ENCODE data around the gene SART3.

Gene SART3

GRCh38 chr12:108560752-108561719 is at the start of gene SART3:
Gene SART3 (minus strand): TSS chr12:108561173. CDS start chr12:108561154, 19 bp downstream.
- peak; percentile 58 to 76 (median 69) for DNase-seq (ENCODE audit: low read depth in 3 of 3)

GRCh38 chr12:108610336-108610815 is 49.4 kb upstream of the SART3 start:
- DNase-seq (ENCODE audit: low read depth in 3 of 3), result no peak

GRCh38 chr12:108609537-108610335 is 48.8 kb upstream of the SART3 start:
- no peak for DNase-seq (ENCODE audit: low read depth in 3 of 3)

- no peak for DNase-seq (ENCODE audit: low read depth in 3 of 3)
These were observed 47.6 kb upstream of the SART3 start for GRCh38 chr12:108608616-108609015.

GRCh38 chr12:108607981-108608600 is 47.1 kb upstream of the SART3 start:
- DNase-seq (ENCODE audit: low read depth in 3 of 3), result no peak

- no peak for DNase-seq (ENCODE audit: low read depth in 3 of 3)
These were observed 45.5 kb upstream of the SART3 start for GRCh38 chr12:108606492-108606891.

- DNase-seq (ENCODE audit: low read depth in 3 of 3), result no peak
These were observed 44.9 kb upstream of the SART3 start for GRCh38 chr12:108605690-108606406.

- no peak for DNase-seq (ENCODE audit: low read depth in 3 of 3)
These were observed 44.2 kb upstream of the SART3 start for GRCh38 chr12:108605000-108605689.

- no peak for DNase-seq (ENCODE audit: low read depth in 3 of 3)
These were observed 43.4 kb upstream of the SART3 start for GRCh38 chr12:108604208-108604941.

GRCh38 chr12:108603743-108604142 is 42.8 kb upstream of the SART3 start:
- no peak for DNase-seq (ENCODE audit: low read depth in 3 of 3)

GRCh38 chr12:108602976-108603704 is 42.2 kb upstream of the SART3 start:
- no peak for DNase-seq (ENCODE audit: low read depth in 3 of 3)

- DNase-seq (ENCODE audit: low read depth in 3 of 3), result no peak
These were observed 41.3 kb upstream of the SART3 start for GRCh38 chr12:108602209-108602705.

- DNase-seq (ENCODE audit: low read depth in 3 of 3), result no peak
These were observed 39.7 kb upstream of the SART3 start for GRCh38 chr12:108600702-108601007.

- DNase-seq (ENCODE audit: low read depth in 3 of 3), result no peak
These were observed 39.2 kb upstream of the SART3 start for GRCh38 chr12:108599948-108600701.

GRCh38 chr12:108599541-108599940 is 38.6 kb upstream of the SART3 start:
- DNase-seq (ENCODE audit: low read depth in 3 of 3), result no peak

GRCh38 chr12:108598553-108599250 is 37.7 kb upstream of the SART3 start:
- DNase-seq (ENCODE audit: low read depth in 3 of 3), result no peak

- DNase-seq (ENCODE audit: low read depth in 3 of 3), result no peak
These were observed 36.8 kb upstream of the SART3 start, which contains the start of gene TMEM119 for GRCh38 chr12:108597559-108598471. Gene TMEM119 (minus strand): TSS chr12:108598084. CDS start chr12:108592383, 5,701 bp downstream.

Measured in stimulated activated CD4-positive, alpha-beta T cell treated with anti-CD3 and anti-CD28 coated beads, TNF-alpha, amount 100 ng/mL, for 24 hours (primary cell).